SH-SY5Y (cell line): Measurements from ENCODE around the gene MND1.

Experiments
- GATA2 ChIP-seq: IDR thresholded peaks from 2 replicates; pipeline ENCODE4 v1.6.1; 2011; ENCODE audit warnings: mild to moderate bottlenecking, low read depth, low read length
- GATA3 ChIP-seq: IDR thresholded peaks from 2 replicates; pipeline ENCODE4 v1.6.1; 2011; ENCODE audit warnings: low read depth, mild to moderate bottlenecking, low read length, moderate library complexity

DNA sequence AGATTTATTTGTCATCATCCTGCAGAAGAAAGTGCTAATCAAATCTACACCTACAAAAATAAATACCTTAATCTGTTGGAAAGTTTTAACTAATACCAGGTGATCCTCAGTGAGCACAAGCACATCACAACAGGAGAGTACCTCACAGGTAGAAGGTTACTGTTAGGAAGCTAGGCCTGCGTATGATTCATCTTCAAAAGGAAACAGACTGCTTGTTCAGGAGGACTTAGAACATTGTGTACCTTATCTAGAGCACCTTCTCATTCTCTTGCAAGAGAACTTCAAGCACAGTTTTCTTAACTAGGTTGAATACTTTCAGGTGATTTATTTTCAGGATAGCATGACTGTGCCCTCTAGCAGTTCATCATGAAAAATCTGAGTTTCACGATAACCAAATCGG is 54.2 kb downstream of the MND1 start:
- TF ChIP-seq GATA2 (no peak), GATA3 (no peak)
